HUES64 (cell line): ENCODE measurements around the gene BRK1.
"Not testable (repeated sequence)": the region's sequence is repeated elsewhere in the genome, so short reads cannot be mapped to it uniquely, and the experiment has no call there.

Experiments used
- H3K27ac ChIP-seq: 2 replicates; pipeline ENCODE4 v1.7.0; 2013; ENCODE audit warnings: low read depth, low read length, inconsistent platforms
- H3K27me3 ChIP-seq: 2 replicates; pipeline ENCODE4 v1.6.1; 2013; ENCODE audit warnings: mild to moderate bottlenecking, low read length; ENCODE audit not compliant: insufficient read depth
- H3K36me3 ChIP-seq: 2 replicates; pipeline ENCODE4 v1.6.1; 2013; ENCODE audit warnings: mild to moderate bottlenecking, low read length; ENCODE audit not compliant: insufficient read depth
- H3K4me1 ChIP-seq: 2 replicates; pipeline ENCODE4 v1.6.1; 2013; ENCODE audit warnings: mild to moderate bottlenecking, low read length, moderate library complexity; ENCODE audit not compliant: insufficient read depth
- H3K4me3 ChIP-seq: 2 replicates; pipeline ENCODE4 v1.5.1; 2013; ENCODE audit warnings: mild to moderate bottlenecking, low read length, moderate library complexity
- H3K9ac ChIP-seq: 2 replicates; pipeline ENCODE4 v1.6.1; 2013; ENCODE audit warnings: mild to moderate bottlenecking, low read depth, low read length
- H3K9me3 ChIP-seq: 2 replicates; pipeline ENCODE4 v1.6.1; 2013; ENCODE audit warnings: low read depth, low read length; ENCODE audit not compliant: insufficient read depth
- WGBS: fragments of 150-250, 120-280 bp; methylation state at CpG from one replicate; pipeline ENCODE4 v1.1.7; 2013; ENCODE audit warnings: missing lambda C conversion rate; 5-methylcytosine and 5-hydroxymethylcytosine counted together

BRK1 gene

DNA sequence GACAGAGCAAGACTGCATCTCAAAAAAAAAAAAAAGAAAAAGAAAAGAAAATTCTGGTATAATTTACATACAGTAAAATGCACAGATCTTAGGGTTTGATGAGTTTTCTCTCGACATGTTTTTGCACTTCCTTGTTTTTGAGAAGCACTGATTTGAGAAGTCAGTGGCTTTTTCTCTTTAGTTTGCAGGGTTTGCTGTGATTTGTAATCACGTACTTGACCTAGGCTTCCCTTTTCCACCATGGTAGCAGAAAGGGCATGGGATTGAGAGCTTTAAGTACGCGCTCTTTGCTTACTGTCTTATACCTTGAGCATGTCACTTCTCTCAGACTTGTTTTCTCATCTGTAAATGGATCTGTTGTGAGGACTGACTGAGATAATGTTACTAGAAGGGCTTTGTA is 30.2 kb downstream of the BRK1 start:
- H3K27ac ChIP-seq = no peak overlapping the region
- H3K4me3 ChIP-seq = no peak overlapping the region
- H3K9me3 ChIP-seq = no peaks in the 10 kb centered on the region
- H3K4me1 ChIP-seq = no peaks in the 10 kb centered on the region
- WGBS = 96% methylated on average over 4 of the region's 4 CpGs
- H3K27me3 ChIP-seq = no peaks in the 10 kb centered on the region
- H3K36me3 ChIP-seq = peaks cover 51% of the 10 kb centered on the region
- no peak overlapping the region for H3K9ac ChIP-seq

DNA sequence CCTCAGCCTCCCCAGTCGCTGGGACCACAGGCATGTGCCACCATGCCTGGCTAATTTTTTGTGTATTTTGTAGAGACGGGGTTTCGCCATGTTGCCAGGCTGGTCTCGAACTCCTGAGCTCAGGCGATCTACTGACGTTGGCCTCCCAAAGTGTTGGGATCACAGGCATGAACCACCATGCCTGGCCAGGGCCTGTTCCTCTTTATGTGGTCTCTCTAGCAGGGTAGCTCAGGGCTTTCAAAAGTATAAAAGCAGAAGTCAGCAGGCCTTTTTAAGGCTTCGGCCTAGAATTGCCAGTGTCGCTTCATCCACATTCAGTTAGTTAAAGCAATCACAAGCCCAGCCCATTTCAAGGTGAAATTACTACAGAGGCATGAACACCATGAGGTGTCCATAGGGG is 33.8 kb downstream of the BRK1 start:
- Histone ChIP-seq H3K4me1 (no peaks in the 10 kb centered on the region), H3K9me3 (no peaks in the 10 kb centered on the region), H3K9ac (no peak overlapping the region), H3K27me3 (no peaks in the 10 kb centered on the region), H3K36me3 (peaks cover 73% of the 10 kb centered on the region), H3K4me3 (no peak overlapping the region), H3K27ac (no peak overlapping the region)
- 96% methylated on average over 8 of the region's 8 CpGs for WGBS

DNA sequence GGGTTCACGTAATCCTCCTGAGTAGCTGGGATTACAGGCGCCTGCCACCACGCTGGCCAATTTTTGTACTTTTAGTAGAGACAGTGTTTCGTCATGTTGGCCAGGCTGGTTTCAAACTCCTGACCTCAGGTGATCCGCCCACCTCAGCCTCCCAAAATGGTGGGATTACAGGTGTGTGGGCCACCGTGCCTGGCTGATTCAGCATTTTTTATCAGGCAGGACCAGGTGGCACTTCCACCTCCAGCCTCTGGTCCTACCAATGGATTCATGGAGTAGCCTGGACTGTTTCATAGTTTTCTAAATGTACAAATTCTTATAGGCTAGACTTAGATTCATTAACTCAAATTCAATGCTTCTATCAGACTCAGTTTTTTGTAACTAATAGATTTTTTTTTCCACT is 35.5 kb downstream of the BRK1 start:
- 86% methylated on average over 6 of the region's 6 CpGs for WGBS
- H3K4me3 ChIP-seq = no peak overlapping the region
- peaks cover 65% of the 10 kb centered on the region for H3K36me3 ChIP-seq

DNA sequence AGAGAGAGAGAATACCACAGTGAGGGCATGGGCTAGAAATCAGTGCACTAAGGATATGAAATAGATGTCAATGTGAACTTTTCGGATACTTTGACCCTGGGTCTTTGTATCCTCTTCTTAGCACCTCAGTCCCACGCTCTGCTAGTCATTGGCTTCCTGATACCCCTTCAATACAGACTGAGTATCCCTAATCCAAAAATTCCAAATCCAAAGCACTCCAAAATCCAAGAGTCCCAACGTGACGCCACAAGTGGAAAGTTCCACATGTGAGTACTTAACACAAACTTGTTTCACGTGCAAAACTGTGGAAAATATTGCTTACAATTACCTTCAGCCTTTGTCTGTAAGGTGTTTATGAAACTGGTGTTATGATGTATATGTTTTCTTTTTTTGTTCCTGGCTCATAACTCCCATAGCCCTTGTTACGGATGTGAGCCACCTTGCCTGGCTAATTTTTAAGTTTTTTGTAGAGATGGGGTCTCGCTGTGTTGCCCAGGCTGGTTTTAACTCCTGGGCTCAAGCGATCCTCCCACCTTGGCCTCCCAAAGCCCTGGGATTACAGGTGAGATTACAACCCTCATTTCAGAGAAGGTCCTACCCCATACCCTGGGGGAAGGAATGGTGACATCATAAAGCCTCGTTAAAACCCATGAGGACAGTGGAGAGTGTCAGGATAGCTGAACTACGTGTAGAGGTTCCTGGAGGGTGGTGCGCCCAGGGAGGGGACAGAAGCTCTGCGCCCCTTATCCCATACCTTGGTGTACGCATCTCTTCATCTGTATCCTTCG is 39.1 kb downstream of the BRK1 start:
- no peak overlapping the region for H3K4me3 ChIP-seq
- no peak overlapping the region for H3K27ac ChIP-seq
- H3K36me3 ChIP-seq = peaks cover 44% of the 10 kb centered on the region
- 92% methylated on average over 14 of the region's 14 CpGs for WGBS
- H3K4me1 ChIP-seq = no peaks in the 10 kb centered on the region
- no peak overlapping the region for H3K9ac ChIP-seq
- no peaks in the 10 kb centered on the region for H3K9me3 ChIP-seq
- H3K27me3 ChIP-seq = no peaks in the 10 kb centered on the region

More for the DNA sequence above, 35.5 kb downstream of the BRK1 start:
- no peaks in the 10 kb centered on the region for H3K4me1 ChIP-seq
- no peak overlapping the region for H3K9ac ChIP-seq
- no peak overlapping the region for H3K27ac ChIP-seq
- no peaks in the 10 kb centered on the region for H3K9me3 ChIP-seq
- H3K27me3 ChIP-seq = no peaks in the 10 kb centered on the region

DNA sequence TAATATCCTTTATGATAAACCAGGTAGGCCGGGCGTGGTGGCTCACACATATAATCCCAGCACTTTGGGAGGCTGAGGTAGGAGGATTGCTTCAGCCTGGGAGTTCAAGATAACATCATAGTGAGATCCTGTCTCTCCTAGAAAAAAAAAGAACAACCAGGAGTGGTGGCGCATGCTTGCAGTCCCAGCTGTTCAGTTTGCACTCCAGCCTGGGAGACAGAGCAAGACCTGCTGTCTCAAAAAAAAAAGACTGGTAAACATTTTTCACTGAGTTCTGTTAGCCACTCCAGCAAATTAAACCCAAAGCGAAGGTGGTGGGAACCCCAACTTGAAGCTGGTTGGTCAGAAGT is 39.6 kb downstream of the BRK1 start:
- Histone ChIP-seq H3K27ac (no peak overlapping the region), H3K27me3 (no peaks in the 10 kb centered on the region), H3K4me1 (no peaks in the 10 kb centered on the region), H3K9ac (no peak overlapping the region), H3K4me3 (no peak overlapping the region), H3K36me3 (peaks cover 38% of the 10 kb centered on the region), H3K9me3 (no peaks in the 10 kb centered on the region)
- WGBS = 96% methylated on average over 4 of the region's 4 CpGs

DNA sequence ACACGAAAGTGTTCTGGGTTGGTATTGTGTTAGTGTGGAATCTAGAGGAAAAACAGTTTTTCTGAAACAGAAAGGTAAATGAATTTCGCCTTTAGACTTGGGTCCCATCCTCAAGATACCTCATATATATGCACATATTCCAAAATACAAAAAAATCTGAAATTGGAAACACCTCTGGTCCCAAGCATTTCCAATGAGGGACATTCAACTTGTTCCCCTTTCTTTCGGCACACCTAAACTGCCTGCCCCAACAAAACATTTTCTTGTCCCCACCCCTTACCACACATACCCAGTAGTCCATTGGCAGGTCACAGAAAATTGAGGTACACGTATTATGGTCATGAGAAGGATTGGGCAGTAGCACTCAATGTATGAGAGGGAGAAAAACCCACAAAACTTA is 40.2 kb downstream of the BRK1 start:
- Histone ChIP-seq H3K36me3 (peaks cover 32% of the 10 kb centered on the region), H3K27ac (no peak overlapping the region), H3K9ac (no peak overlapping the region), H3K4me3 (no peak overlapping the region), H3K4me1 (no peaks in the 10 kb centered on the region), H3K27me3 (no peaks in the 10 kb centered on the region), H3K9me3 (no peaks in the 10 kb centered on the region)
- WGBS = 90% methylated on average over 3 of the region's 4 CpGs

DNA sequence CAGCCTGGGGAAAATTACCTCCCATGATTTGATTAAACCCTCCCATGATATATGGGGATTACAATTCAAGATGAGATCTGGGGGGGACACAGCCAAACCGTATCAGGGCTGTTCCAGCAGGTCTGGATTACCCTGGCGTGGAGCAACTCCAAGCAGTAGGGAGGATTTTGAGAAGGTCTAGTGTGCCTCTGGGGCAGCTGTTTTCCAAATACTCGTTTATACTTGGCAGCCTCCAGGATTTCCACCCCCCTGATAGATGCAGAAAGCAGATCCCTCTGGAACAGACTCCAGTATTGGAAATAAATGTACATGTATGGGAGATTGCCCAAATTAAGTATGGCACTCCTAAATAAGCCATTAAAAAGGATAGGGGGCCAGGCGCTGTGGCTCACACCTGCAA is 41.6 kb downstream of the BRK1 start:
- Histone ChIP-seq H3K4me3 (no peak overlapping the region), H3K9me3 (no peaks in the 10 kb centered on the region), H3K27ac (no peak overlapping the region), H3K9ac (no peak overlapping the region), H3K4me1 (no peaks in the 10 kb centered on the region), H3K36me3 (peaks cover 20% of the 10 kb centered on the region), H3K27me3 (no peaks in the 10 kb centered on the region)
- WGBS = 89% methylated on average over 4 of the region's 4 CpGs

DNA sequence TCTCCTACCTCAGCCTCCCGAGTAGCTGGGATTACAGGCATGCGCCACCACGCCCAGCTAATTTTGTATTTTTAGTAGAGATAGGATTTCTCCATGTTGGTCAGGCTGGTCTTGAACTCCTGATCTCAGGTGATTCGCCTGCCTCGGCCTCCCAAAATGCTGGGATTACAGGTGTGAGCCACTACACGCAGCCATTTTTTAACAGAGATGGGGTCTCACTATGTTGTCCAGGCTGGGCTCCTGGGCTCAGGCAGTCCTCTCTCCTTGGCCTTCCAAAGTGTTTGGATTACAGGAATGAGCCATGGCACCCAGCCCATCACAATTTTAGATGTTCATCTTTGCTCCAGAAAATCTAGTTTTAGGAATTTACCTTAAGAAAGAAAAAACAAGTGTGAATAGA is 43.1 kb downstream of the BRK1 start:
- not testable (repeated sequence) for H3K4me3 ChIP-seq, H3K27ac ChIP-seq
- WGBS = 96% methylated on average over 6 of the region's 6 CpGs

DNA sequence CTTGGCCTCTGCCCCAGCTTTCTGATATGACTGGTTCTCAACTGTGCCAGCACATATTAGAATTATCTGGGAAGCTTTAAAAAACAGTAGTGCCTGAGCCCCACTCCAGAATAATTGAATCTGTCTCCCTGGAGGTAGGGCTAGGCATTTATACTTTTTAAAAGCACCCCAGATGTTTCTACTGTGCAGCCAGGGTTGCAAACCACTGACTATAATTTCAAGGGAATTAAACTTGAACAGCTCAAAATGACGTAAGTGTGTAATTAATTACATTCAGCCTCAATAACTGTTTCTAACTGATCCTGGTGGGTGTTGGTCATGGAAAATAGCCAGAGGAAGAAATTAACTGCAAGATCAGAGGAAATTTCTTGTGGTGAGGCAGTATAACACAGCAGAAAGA is 44.9 kb downstream of the BRK1 start:
- H3K9me3 ChIP-seq = no peaks in the 10 kb centered on the region
- no peak overlapping the region for H3K4me3 ChIP-seq
- H3K36me3 ChIP-seq = no peaks in the 10 kb centered on the region
- no peaks in the 10 kb centered on the region for H3K4me1 ChIP-seq
- no peak overlapping the region for H3K9ac ChIP-seq
- 100% methylated on average over 1 of the region's 1 CpG for WGBS
- H3K27me3 ChIP-seq = peaks cover 6% of the 10 kb centered on the region
- H3K27ac ChIP-seq = no peak overlapping the region

More for the DNA sequence above, 43.1 kb downstream of the BRK1 start:
- not testable (repeated sequence) for H3K9me3 ChIP-seq, H3K36me3 ChIP-seq, H3K4me1 ChIP-seq, H3K27me3 ChIP-seq, H3K9ac ChIP-seq

DNA sequence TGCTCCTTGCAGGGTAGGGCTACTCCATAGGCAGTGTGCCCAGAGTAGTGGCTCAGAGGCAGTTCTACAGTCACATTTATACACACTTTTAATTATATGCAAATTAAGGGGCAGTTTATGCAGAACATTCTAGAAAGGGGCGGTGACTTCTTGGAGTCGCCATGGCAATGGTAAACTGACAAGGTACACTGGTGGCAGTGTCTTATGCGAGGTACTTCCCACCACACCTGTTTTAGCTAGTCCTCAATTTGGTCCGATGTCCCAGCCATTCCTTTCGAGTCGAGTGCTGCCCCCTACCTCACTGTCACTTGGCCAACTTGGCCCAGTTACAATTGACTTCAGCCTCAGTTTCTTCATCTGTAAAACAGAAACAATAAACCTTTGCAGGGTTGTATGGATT is 45.5 kb downstream of the BRK1 start:
- Histone ChIP-seq H3K9ac (no peak overlapping the region), H3K4me1 (no peaks in the 10 kb centered on the region), H3K36me3 (no peaks in the 10 kb centered on the region), H3K27ac (no peak overlapping the region), H3K27me3 (peaks cover 7% of the 10 kb centered on the region), H3K4me3 (no peak overlapping the region), H3K9me3 (no peaks in the 10 kb centered on the region)
- 81% methylated on average over 6 of the region's 6 CpGs for WGBS

DNA sequence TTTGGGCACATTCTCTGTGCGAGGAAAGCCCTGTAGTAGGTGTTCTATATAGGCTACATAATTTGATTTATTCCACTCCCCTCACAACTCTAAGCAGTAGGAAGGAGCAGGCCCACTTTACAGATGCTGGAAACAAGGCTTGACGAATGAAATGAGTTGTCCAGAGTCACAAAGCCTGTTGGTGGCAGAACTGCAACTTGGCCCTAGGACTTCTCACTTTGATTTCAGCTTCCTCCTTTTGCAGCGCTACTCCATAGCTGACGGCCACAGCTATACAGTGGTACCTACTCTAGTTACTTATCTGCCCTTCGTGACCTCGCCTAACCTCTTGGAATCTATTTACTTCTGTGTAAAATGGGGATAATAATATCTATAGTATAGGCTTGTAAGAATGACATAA is 46.7 kb downstream of the BRK1 start:
- H3K27ac ChIP-seq = no peak overlapping the region
- peaks cover 11% of the 10 kb centered on the region for H3K27me3 ChIP-seq
- no peaks in the 10 kb centered on the region for H3K4me1 ChIP-seq
- no peaks in the 10 kb centered on the region for H3K36me3 ChIP-seq
- 93% methylated on average over 3 of the region's 6 CpGs for WGBS
- H3K9me3 ChIP-seq = no peaks in the 10 kb centered on the region
- H3K4me3 ChIP-seq = no peak overlapping the region
- no peak overlapping the region for H3K9ac ChIP-seq

DNA sequence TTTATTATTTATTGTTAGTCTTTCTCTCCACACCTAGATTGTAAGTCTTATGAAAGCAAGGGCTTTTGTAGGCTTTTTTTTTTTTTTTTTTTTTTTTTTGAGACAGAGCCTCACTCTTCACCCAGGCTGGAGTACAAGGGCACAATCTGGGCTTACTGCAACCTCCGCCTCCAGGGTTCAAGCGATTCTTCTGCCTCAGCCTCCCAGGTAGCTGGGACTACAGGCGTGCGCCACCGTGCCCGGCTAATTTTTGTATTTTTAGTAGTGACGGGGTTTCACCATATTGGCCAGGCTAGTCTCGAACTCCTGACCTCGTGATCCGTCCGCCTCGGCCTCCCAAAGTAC is 48.7 kb downstream of the BRK1 start:
- not testable (repeated sequence) for H3K27ac ChIP-seq, H3K9me3 ChIP-seq, H3K36me3 ChIP-seq, H3K9ac ChIP-seq, H3K4me1 ChIP-seq
- H3K27me3 ChIP-seq = peaks cover 11% of the 10 kb centered on the region
- H3K4me3 ChIP-seq = peak overlapping the region; percentile 76; the same call in 1 of the 2 replicates
- WGBS = 79% methylated on average over 12 of the region's 12 CpGs
